NCI-H146 treated with DMSO at 0.1 percent for 48 hours (cell line): Measurements from ENCODE around the gene KCNAB1.

Experiments
- DNase-seq: peaks from one replicate; lab custom pipeline; 2025; ENCODE audit not compliant: unreplicated experiment; lab: John Stamatoyannopoulos, UW

The KCNAB1 gene

DNA sequence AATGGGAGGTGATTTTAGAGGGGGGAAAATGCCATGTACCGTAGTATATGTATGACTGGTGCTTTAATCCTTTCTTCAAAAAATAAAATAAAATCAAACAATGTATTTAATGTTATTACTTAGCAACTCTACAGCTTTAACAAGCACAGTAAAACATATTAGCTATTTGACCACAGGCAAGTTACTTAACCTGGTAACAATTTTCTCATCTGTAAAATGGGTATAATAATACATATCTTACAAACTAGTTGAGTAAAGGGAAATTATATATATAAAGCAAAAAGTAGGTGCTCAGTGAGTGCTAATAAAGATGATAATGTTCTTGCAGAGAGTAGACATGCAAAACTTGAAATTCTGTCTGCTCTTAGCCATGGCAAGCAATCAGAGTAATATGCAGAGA, 406.7 kb downstream of the KCNAB1 start:
- no peak for DNase-seq

DNA sequence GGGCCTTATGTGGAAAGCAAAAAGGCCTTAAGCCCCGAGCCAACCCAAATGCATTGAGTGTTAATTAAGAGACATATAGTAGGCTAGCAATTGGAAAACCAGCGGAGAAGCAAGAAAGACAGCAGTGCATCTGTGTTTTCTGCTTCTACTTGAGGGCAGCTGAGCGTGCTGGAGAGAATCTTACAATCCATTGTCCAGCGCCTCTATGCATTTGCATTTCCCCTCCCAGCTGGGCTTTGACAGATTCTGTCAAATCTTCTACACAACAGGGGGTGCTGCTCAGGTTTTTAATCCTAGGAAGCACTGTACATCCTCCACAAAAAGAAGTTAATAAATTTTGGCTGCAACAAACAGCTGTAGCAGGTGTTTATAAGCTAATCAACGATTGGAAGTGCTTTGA, 410.6 kb downstream of the KCNAB1 start:
- no peak for DNase-seq

DNA sequence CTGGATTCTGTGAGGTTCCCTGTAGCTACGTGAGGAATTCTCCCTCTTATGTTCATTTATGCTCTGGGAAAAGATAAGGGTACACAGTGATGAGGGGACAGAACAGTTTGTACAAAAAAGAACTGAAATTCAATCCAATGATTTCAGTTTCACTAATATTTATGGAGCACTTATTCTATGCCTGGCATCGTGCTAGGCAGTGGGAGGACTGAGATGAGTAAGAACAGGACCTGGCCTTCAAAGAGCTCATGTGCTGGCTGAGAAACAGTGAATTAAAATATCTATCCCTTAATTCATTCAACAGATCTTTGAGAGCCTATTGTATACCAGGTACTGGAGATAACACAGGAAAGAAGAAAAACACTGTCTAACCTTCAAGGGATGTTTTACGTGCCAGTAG, 412.4 kb downstream of the KCNAB1 start:
- no peak for DNase-seq

DNA sequence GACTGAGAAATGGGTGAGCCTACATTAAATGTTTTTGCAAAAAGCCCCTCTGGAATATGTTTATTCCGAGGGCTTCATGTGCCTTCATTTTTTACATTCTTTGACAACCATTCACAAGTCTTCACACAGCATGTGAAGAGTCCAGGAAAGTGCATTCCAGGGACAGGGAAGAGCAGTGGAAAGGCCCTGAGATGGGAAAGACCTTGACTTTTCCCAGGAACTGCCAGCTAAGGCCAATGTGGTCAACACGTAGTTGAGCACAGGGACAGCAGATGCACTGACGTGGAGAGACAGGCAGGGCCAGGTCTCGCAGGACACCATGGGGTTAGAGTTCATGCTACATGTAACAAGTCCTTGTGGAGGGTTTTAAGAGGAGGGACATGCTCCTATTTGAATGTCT, 412.8 kb downstream of the KCNAB1 start:
- DNase-seq = no peak

DNA sequence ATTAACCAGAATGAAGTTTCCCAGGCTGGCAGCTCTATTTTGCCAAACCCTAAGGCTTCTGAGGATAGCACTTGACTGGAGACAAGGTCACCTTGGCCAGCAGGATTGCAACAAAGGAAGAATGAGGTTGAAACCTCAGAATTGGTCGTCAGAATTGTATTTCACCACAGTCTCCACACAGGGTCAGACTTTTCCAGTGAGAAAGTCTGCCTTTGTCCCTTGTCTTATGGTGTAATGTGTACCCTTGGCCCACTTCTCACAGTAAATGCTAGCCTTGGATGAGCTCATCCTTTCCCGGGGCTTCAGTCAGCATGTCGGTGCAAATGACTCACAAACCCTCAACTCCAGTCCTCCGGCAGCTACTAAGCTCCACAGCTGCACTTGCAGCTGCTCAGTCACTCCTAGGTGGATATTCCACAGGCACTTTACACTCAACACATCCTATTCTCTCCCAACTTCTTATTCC, 414.8 kb downstream of the KCNAB1 start:
- no peak for DNase-seq

DNA sequence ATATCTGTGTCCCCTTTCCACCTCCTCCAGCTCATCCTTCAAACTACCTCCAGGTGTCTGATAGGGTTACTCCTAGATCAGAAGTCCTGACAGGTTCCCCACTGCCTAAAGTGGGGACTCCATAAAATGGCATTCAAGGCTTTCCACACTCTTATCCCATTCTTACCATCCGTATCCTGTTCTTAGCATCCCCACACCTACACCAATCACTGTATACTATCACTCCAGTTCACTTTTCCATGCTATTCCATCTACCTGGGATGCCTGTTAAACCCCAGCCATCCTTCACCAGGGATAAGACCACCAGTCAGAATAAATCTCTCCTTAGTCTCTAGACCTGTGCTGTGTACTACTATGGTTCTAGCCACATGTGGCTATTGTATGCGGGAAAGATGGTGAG, 415.4 kb downstream of the KCNAB1 start:
- no peak for DNase-seq

DNA sequence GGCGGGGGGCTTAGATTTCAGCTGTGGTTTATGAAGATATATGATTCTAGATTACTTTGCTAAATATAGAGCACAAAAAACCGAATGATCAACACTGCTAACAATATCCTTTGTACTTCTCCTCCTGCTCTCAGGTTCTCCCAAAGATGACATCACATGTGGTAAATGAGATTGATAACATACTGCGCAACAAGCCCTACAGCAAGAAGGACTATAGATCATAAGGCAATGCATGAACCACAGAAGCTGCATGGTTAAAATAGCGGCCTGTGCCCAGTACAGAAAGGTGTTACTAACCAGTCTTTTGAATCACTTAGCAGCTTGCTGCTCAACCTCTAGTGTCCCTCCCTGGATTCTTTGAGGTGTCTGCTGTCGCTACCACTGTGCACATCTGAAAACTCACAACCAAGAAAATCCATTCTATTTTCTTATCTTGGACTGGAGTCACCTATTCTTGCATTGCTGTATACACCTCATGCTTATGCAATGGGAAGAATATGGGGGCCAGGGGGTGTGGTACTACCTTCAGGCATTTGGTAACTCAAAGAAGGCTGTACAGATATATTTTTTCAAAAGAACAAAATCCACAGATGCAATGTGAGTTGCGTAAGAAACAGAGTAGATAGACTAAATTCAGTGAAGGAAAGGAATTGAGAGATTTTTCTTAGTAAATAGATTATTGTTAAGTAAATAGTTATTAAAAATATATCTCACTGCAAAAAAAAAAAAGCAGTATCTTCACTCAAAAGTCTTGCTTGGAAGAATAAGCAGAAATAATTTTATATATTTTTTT, 416.3 kb downstream of the KCNAB1 start:
- DNase-seq = no peak

DNA sequence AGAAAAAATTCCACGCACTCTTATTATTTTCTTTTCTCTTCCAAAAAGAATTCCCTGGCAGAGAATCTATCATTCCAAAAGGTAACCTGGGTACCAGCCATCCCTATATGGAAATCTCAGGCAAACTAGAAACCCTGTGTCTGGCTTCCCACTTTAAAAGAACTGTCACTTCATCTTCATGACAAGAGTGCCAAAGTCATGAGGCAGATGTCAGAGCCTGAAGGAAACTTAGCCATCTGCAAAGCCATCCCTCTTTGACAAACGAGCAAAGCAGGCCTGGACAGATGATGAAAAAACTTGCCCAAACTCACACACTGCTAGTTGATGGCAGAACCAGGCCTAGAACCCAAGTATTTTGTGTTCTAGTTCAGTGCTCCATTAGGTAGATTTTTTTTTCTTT, 418.7 kb downstream of the KCNAB1 start:
- no peak for DNase-seq

DNA sequence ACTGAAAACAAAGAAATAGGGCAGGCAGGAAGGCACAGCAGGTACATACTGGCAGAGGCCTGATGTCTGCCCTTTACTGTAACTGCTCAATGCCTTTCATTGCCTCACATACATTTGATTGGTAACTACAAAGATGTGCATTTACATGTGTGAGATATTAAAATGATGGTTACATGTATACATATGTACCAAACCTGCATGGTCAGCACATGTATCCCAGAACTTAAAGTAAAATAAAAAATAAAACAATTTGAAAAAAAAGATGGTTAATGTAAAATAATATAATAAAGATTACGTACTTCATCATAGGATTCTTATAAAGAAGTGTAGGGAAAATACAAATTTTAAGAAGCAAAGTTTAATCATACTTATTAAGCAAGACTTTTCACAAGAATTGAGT, 419.4 kb downstream of the KCNAB1 start:
- DNase-seq = no peak

DNA sequence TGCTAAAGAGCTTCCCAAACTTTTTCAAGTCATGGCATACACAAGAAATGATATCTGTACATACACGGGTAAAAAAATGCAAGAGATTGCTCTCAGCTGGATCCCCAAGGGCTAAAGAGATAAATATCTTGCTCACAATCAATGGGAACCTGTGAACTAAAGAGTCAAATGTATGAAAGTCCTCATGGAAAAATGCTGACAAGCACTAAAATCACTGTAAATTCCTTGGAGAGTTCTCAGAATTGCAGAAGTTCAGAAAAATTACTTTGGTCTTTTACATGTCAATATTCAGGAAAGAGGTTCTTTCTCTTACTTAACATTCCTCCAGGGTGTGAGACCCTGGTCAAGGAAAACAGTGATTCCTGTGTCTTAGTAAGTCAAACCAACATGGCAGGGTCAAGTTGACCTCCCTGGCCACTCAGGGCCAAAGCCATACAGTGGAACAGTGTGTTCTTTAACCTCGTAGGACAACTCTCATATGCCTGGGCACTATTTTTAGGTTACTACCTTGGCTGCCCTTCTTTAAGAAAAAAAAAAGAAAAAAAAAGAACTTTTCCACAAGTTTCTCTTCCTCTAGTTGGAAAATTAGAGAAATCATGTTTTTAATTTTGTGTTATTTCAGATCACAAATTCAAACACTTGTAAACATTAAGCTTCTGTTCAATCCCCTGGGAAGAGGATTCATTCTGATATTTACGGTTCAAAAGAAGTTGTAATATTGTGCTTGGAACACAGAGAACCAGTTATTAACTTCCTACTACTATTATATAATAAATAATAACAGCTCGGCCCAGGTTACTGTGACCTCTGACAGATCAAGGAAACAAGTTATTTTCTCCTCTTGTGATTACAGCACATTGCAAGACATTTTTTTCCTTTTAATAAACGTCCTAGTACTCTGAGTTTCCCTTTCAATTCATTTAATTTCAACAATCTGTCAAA, 422.0 kb downstream of the KCNAB1 start:
- no peak for DNase-seq

DNA sequence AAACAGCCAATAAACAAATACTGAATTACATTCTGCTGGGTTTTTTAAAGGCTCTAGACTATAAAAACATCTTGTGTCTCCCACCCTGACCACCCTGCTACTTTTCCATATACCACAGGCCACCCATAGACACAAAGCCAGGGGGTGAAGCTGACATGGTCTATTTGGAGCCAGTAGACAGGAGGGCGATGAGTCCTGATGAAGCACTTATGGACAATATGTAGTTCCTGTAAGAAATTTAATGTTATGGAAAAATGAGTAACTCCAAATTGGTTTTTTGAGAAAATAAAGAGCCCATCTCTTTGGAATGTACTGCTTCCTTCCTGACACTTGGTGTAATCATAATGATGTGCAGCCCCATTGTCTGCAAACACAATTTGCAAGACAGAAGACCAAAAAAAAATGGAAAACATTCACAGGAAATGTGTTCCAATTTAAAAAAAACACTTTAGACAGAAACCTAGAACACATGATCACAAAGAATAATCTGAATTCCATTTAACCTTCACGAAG, 422.7 kb downstream of the KCNAB1 start:
- DNase-seq = no peak

DNA sequence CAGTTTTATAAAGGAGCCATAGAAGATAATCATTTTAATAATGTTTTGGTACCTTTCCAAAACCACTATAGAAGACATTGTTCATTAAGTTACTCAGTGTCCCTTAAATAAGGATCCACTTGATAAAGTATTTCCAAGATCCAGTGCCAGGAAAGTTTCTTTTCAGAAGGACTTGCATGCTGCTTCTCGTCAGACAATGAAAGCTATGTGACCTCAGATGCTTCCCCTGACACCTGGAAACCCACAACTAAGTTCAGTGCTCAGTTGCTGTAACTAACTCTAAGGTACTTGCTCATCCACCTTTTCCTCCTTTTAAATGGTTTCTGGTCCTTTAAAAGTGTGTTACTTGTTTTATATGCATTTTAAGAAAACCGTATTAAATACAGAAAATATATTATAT, 427.3 kb downstream of the KCNAB1 start:
- DNase-seq = no peak

DNA sequence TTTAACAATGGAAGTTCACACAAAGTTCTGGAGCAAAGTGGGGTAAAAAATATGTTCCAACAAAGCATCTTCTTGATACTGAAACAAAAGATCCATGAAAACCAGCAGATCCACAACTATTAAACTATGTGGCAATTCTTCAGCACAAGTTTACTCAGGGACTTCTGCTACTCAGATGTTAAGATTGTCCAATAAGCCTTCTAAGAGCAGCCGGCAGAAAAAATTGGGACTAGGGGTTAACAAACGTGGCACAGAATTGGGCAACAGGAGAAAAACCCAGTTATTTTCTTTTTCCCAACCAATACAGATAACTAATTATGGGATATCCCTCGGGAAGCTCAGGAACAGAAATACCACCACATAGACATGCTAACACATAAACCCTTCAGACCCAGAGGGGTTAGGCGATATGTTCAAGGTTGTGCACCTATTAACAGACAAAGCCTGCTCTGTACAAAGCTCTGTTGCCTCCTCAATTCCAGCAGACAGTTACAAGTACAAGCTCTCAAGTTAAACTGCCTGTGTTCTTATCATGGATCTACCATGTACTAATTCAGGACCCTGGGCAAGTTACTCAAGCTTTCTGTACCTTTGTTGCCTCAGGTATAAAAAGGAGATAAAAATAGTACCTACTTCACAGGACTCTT, 427.8 kb downstream of the KCNAB1 start:
- DNase-seq = no peak

DNA sequence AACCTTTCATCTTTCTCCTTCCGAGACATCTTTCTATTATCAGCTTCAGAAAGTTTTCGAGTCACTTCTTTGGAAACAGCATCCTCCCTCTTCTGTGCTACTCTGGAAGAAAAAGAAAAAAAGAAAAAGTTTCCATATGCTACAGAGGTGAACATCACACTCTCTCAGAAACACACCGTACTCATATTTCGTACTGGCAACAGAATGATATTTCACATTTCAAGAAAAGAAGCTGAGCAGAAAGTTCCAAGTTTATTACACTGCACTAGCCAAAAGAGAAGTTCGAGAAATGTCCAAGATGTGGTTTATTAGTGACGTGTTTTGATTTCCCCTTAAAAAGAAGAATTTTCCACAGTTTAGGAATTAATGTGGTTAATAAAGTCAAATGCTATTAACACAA, 428.5 kb downstream of the KCNAB1 start:
- no peak for DNase-seq

DNA sequence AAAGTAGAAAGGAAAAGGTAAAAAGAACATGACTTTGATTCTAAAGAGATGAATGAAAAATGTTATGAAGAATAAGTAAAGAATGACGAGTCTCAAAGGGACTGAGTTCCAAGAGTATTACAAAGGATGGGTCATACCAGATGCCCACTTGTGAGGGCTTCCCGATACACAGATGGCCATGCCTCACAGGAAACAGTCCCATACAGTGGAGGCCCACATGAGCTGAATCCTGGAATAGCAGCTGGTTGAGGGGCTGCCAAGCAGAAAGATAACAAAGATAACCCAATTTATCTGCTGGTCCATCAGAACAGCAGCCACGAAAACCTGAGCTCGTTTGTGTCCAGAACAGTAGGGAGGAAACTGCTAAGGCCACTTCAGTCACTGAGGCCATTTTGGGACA, 430.9 kb downstream of the KCNAB1 start:
- no peak for DNase-seq

DNA sequence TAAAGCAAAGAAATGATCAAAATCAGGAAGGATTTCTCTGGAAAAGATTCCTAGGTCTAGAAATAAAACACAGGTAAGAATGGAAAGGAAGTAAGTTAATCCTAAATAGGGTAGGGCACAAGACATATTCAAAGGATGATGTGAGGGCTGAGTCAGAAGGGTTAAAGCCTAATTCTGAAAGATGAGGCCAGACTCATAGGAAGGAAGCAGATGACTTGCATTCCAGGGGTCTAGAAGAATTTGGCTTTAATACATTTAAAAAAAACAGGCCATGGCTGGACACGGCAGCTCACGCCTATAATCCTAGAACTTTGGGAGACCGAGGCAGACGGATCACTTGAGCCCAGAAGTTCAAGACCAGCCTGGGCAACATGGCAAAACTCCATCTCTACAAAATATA, 431.4 kb downstream of the KCNAB1 start:
- no peak for DNase-seq

DNA sequence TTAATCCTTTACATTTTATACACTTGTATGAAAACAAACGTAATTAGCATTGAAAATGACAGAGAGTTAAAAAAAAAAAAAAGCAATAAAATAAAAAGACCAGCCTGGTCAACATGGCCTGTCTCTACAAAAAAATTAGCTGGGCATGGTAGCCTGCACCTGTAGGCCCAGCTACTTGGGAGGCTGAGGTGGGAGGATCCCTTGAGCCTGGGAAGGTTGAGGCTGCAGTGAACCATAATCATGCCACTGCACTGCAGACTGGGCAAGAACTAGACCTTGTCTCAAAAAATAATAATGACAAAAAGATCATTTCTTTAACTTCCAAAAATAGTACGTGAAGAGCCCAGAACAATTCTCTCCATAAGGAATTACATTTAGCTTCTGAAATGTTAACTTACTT, 432.6 kb downstream of the KCNAB1 start:
- no peak for DNase-seq

DNA sequence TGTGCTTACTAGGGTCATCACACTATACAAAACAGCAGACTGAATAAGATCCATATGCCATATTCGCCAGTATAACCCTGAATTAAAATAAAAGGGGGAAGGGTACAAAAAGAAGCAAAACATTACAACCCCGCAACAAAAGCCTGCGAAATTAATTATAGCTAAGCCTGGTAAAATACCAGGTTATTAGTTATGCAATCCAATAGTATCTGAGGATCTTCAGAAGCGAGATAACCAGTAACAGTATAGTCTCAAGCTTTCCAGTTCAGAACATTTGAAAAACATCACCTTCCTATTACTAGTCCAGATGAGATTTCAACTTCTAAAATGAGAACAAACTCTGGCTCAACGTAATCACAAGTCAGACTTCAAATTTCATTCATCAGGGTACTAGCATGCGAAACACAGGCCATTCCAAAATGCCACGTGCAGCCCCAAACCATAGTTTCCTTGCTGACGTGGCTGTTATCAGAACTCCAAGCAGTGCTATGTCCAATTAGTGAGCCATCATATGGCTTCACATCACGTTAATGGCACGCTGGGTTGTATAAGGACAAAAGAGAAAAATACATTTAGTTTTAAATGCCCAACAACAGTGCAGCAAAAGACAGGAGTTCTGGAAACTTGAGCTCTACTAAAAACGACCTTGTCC, 433.5 kb downstream of the KCNAB1 start:
- no peak for DNase-seq

DNA sequence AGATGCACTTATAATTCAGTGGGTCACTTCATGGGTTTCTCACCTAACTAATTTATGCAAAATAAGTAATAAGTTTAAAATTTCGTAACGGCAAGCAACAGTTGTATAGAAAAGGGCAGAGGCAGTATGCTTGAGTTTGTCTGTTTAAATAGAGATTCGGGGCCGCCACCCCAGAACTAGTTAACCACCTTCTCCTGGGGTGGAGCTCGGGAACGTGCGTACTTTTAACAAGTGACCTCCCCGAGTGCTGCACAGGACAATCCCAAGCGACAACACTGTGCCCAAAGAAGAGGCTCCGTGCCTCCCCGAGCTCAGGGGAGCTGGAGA, 434.1 kb downstream of the KCNAB1 start:
- DNase-seq = peak; percentile 77

DNA sequence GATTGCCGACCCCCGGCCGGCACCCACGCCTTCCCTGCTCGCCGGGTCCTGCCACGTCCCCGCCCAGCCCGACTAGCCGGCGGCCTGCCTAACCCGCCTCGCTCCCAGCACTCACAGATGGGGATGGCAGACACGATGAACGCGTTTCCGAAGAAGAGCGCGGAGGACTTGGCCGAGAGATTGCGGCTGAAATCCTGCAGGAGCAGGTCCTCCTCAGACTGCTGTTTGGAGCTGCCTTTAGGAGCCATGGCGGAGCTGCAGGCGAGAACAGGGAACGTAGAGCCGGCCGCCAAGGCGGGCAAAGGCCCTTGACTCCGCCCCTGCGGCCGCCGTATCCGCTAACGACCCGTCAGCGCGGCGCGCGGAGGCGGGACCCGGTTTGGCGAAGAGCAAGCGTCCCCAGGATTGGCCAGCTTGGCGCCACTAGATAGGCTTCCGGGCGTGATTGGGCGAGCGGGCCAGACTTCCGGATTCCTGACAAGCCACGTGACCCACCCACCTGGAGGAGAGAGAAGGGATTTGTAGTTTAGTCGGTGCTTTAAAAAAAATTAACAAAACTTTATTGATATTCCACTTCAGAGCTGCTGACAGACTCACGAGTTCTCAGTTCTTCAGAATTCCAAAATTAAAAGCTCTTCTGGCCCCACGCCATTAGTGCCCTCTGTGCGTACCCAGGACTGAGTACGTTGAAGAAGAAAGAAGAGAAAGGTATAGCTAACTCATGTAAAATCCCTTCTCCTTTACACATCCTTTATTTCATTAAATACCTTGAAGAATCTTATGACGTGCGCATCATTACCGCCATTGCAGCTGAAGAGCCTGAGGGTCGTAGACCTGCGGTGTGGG, 434.7 kb downstream of the KCNAB1 start, which contains the start of gene SSR3:
Gene SSR3, minus strand, starts transcription at position 276 of the 846 bp plus-strand sequence. Its CDS starts 28 bp downstream, at position 248.
- DNase-seq = peak; percentile 100
